GM18870 (cell line): Measurements from ENCODE around the gene MRPS23.

Source experiments
- ATAC-seq: cut with Tn5 transposase; IDR thresholded peaks from one replicate; pipeline ENCODE4 v1.9.1; 2021; ENCODE audit warnings: moderate library complexity; ENCODE audit not compliant: unreplicated experiment

The MRPS23 gene

DNA sequence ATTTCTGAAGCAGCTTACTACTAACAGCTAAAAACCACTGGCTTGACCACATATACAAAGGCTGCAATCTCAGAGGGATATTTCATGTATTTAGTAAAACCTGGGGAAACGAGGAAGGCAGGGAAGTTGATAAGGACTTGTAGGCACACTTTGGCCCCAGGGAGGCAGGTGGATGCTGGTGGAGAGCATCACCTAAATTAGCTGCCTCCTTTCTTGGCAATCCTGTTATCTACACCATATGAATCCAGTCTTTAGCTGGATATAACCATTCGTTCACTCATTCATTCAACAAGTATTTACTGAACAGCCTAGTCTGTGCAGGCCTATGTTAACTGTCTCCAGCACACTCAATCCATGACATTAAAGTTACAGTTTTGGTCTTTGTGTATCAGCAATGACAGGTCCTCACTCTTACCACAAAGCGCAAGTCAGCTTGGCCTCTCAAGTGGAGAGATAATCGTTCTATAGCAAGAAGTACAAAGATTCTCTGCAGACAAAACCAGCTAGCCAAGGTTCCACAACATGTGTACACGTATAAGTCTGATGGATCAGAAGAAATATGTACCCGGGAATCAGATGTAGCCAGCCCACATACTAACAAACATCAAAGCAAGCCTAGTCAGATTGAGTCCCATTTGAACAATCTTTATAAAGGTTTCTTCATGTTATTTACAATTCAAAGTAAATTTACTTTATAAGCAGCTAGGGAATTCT is 10.8 kb downstream of the MRPS23 start:
- ATAC-seq, result no peak

DNA sequence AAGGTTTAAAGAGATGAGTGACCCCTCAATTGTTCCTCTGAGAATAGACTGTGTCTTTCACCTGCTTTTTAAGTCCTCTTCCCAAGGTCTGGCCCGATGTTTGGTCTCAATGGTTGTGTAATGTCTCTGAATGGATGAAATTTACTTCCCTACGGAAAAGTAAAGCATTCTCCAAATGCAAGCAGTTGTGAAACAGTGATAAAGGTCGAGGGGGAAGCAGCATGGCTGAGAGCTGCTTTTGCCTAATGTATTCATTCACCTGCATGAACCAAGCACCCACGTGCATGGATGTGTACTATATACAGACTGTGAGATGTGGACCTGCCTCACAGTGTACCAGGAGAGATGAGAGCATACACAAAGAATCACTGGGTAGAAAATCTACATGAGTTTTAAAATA is 11.4 kb downstream of the MRPS23 start:
- no peak for ATAC-seq

DNA sequence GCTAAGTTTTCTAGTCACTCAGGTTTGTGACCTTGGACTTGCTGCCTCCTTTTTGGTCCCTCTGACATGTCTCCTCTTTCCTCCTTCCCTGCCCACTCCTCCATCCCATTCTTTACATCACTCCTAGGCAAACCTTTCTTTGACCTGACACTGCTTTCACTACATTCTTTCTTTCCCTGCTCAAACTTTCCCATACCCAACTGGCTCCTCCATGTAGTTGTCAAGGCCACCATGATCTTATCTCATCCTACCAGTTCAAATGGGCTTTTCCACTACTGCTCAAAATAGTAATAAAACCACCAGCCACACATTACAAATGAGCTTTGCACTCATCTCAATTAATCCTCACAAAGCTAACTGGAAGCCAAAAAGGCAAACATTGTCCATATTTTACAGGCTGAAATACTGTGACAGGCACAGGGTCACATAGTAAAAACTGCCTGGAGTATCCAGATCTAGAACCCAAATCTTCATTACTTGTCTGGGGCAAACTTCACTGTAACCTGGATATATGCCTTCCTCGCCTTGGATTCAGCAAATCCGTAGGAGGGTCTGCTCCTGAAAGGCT is 14.4 kb downstream of the MRPS23 start:
- no peak for ATAC-seq

- no peak for ATAC-seq
Measured at GRCh38 chr17:57834146-57834741, 15.6 kb downstream of the MRPS23 start.

- ATAC-seq, result no peak
Measured at GRCh38 chr17:57833179-57833939, 16.5 kb downstream of the MRPS23 start.

- no peak for ATAC-seq
Measured at GRCh38 chr17:57832314-57833178, 17.3 kb downstream of the MRPS23 start.

- ATAC-seq, result no peak
Measured at GRCh38 chr17:57830880-57831279, 19.0 kb downstream of the MRPS23 start.

- ATAC-seq, result no peak
Measured at GRCh38 chr17:57823469-57824401, 26.1 kb downstream of the MRPS23 start.

- no peak for ATAC-seq
Measured at GRCh38 chr17:57819867-57820266, 30.0 kb downstream of the MRPS23 start.

GRCh38 chr17:57819285-57819684 is 30.6 kb downstream of the MRPS23 start:
- ATAC-seq, result no peak

GRCh38 chr17:57818066-57818465 is 31.8 kb downstream of the MRPS23 start:
- no peak for ATAC-seq

- ATAC-seq, result no peak
Measured at GRCh38 chr17:57817299-57817698, 32.5 kb downstream of the MRPS23 start.

- no peak for ATAC-seq
Measured at GRCh38 chr17:57814421-57814820, 35.4 kb downstream of the MRPS23 start.

DNA sequence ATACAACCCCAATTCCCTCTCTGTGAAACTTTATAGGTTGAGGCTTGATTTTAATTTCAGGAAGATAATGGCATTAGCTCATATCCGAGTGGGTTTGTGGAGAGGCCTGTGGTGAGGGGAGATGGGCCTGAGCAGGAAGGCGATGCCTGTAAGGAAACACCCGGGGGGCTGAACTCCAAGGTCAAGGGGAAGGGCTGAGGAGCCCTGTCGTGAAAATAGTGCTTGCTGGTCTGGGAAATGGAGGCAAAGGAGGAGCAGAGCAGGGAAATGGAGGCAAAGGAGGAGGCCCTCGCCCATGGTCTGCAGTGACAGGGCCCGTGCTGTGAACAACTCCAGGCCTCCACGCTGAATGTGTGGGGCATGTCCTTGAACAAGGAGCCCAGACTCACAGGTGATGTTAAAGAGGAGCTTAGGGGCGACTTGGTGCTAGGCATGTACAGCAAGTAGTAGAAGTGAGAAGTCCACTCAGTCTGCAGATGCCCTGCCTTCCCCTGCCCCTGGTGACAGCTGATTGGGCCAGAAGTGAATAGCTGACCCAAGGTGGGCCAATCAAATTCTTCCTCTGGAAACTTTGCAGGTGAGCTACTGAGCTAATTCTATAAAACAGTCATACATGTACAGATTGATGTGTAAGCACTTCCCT is 38.1 kb downstream of the MRPS23 start:
- no peak for ATAC-seq

GRCh38 chr17:57810721-57811637 is 38.9 kb downstream of the MRPS23 start:
- no peak for ATAC-seq

DNA sequence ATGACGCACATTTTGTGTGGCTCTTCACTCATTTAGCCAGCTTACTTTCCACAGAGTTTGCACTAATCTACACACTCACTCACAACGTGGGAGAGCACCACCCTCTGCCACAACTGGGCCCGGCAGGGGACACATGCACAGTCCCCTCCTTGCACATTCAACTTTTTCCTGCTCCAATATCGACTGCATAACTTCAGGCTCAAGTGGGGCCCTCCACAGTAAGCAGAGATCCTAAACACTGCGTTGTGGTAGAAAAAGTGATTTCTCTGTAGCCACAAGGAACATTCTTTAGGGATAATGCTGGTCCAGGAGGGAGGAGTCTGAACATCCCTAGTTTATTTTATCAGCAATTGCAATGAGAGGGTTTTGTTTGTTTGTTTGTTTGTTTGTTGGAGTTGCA is 40.0 kb downstream of the MRPS23 start:
- no peak for ATAC-seq

GRCh38 chr17:57808882-57809281 is 41.0 kb downstream of the MRPS23 start:
- no peak for ATAC-seq

- ATAC-seq, result no peak
Measured at GRCh38 chr17:57806167-57806830, 43.5 kb downstream of the MRPS23 start.
